GM18951 (cell line): ENCODE results near the gene SV2B.

Source experiments
- POLR2A ChIP-seq: IDR thresholded peaks from 4 replicates; pipeline ENCODE4 v1.6.1; 2011; ENCODE audit warnings: mild to moderate bottlenecking; ENCODE audit not compliant: insufficient read length, insufficient read depth; ENCODE audit errors: extremely low read depth
- in situ Hi-C: fragments of 300-500 bp; cut with MboI; formaldehyde crosslinking; loops from one replicate; pipeline ENCODE4 v1.12.0; 2022; ENCODE audit warnings: low sequenced_read_pairs, mixed read lengths, inconsistent platforms; ENCODE audit not compliant: unreplicated experiment

The SV2B gene

DNA sequence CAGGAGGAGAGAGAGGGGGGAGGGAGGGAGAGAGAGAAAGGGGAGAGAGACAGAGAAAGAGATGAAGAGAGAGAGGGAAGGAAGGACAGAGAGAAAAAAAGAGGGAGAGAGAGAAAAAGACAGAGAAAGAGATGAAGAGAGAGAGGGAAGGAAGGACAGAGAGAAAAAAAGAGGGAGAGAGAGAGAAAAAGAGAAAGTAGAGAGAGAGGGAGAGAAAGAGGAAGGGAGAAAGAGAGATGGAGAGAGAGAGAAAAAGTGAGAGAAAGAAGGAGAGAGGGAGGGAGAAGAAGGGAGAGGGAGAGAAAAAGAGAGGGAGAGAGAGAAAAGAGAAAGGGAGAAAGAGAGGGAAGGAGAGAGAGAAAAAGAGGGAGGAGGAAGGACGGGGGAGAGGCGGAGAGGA, 204.2 kb downstream of the SV2B start:
- no peak for TF ChIP-seq POLR2A
- in situ Hi-C loops = loop anchor here (10.0 to 25.0 kb wide), 2 partner anchors 383 to 781 kb away; no protein-coding TSS in a partner anchor

DNA sequence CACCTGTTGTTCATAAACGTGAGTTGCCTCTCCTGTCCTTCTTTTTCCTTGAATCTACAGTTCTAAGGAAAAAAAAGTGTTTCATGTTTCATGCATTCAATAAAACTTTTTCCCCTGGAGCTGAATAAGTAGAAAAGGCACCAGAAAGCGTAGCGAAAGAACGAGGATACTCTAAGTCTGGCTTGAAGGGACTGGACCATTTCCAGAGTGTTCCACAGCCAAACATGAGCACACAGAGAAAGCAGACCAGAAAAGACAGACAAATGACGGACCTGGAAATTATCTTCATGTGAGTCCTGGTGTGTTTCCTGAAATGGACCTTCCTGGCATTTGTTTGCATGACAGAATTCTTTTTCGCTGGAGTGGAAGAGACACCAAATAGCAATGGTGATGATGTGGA, 204.7 kb downstream of the SV2B start:
- TF ChIP-seq POLR2A = no peak
- in situ Hi-C loops = loop anchor here (10.0 to 25.0 kb wide), 2 partner anchors 383 to 780 kb away; no protein-coding TSS in a partner anchor

DNA sequence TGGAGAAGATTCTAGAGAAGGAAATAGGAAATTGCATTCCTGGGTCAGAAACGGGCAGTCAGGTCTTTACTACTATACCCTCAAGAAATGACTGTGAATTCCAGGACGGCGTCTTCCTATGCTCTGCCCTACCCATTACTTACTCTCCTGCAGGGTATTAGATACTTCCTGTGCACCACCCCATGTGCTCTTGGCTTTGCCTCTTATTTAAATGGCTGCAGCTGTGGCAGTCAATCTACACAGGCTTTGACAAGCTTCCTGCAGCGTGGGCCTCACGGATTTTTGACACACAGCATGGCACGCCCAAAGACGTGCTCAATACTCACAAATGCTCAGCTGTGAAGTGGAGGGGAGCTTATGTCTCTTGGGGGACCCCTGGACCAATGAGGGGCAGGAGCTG, 206.1 kb downstream of the SV2B start:
- no peak for TF ChIP-seq POLR2A
- in situ Hi-C loops = loop anchor here (10.0 to 25.0 kb wide), 2 partner anchors 381 to 779 kb away; no protein-coding TSS in a partner anchor

DNA sequence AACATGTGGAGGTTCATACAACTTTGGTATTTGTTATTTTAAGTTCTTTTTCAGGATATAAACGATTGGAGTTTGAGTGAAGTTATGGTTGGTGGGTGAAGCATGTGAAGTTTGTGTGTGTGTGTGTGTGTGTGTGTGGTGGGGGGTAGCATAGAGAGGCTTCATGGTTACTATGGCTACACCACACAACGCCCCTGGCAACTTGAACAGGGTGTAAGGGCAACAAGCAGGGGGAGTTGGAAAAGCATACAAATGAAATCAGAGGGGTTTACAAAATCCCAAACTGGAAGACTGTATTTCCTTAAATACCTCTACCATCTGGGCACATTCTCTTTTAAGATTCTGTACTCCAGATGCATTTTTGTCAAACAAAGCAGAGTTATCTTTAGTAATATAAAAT, 207.5 kb downstream of the SV2B start:
- in situ Hi-C loops = loop anchor here (10.0 to 25.0 kb wide), 2 partner anchors 380 to 777 kb away; no protein-coding TSS in a partner anchor
- TF ChIP-seq POLR2A = no peak

DNA sequence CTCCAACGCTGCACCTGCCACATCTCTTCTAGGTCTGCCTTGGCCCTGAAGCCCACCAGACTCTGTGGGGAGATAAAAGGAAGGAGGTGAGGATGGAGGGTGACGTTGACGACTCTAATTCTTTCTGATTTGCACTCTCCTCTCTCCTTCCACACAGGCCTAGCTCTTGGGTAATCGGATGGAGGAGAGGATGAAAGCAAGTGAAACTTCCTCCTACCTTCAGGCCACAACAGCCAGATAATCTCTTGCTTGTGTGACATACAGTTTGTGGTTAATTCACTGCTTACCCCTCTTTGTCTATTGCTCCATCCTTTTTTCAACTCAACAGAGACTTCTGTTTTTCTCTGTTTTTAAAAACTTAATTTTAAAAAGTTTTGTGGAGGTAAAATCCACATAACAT, 208.1 kb downstream of the SV2B start:
- no peak for TF ChIP-seq POLR2A
- in situ Hi-C loops = loop anchor here (10.0 to 25.0 kb wide), 2 partner anchors 379 to 777 kb away; no protein-coding TSS in a partner anchor

DNA sequence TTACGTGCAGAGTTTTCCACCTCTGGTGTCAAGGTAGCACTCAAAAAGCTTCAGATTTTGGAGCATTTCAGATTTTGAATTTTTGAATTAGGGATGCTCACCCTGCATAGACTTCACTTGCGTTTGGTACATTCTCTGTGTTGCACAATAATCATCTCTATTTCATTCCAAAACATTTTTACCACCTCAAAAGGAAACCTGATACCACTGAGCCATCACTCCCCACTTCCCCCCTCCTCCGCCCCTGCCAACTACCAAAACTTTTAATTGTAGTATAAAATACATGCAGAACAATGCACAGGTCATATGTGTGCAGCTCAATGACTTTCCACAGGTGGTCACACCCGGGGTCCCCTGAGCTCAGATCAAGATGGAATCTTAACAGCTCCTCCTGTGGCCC, 208.8 kb downstream of the SV2B start:
- in situ Hi-C loops = loop anchor here (10.0 to 25.0 kb wide), 2 partner anchors 378 to 776 kb away; no protein-coding TSS in a partner anchor
- no peak for TF ChIP-seq POLR2A

DNA sequence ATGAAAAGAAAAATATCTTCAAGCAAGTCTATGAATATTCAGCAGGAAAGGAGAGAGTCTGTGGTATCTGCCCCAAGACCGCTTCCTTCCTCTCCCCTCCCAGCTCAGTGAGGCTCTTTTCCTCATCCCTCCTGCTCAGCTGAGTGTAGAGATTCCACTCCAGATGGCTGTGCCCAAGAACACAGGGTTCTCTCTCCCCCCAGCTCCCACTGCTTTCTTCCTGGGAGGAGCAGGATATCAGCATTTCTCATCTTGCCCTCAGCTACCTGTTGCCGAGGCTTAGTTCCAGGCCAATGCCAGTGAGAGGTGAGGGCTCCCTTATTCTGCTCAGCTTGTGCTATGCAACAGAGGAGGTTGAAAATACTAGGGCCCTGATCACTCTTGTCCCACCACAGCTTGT, 211.9 kb downstream of the SV2B start:
- no peak for TF ChIP-seq POLR2A
- in situ Hi-C loops = loop anchor here (25.0 kb wide), 1 partner anchor 375 kb away; no protein-coding TSS in a partner anchor

DNA sequence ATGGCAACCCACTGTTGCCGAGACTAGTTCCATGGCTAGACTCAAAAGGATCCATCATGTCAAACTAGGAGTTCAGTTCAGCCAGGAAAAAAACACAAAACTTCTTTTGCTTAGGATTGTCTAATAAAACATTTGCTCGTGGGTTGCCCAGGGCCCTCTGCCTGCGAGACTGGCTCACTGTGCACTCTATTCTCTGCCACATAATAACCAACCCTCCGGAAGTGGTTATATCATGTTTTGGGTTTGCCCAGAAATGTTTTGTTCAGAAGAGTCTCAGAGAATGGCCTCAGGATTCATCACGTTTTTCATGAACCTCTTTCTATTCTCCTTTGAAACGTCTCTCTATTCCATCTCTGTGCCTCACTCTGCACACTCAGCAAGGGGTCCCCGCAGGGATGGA, 216.1 kb downstream of the SV2B start:
- in situ Hi-C loops = loop anchor here (25.0 kb wide), 1 partner anchor 371 kb away; no protein-coding TSS in a partner anchor
- TF ChIP-seq POLR2A = no peak

DNA sequence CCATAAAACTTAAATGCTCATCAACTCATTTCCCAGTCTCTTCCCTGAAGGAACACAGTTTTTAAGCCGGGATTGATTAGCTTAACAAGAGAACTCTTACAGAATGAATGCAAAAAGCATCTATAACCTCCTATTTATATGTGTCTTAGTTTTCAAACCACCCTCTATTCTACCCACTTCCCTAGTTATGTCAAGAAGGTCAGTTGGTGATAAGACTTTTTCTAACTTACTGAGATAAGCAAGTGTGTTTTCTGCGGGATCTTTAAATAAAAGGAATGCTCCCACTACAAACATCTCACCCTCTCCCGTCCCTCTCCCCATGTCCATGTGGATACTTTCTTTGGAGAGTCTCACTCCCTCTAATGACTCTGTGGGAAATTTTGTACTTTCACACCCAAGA, 218.5 kb downstream of the SV2B start:
- in situ Hi-C loops = loop anchor here (25.0 kb wide), 1 partner anchor 369 kb away; no protein-coding TSS in a partner anchor
- TF ChIP-seq POLR2A = no peak

DNA sequence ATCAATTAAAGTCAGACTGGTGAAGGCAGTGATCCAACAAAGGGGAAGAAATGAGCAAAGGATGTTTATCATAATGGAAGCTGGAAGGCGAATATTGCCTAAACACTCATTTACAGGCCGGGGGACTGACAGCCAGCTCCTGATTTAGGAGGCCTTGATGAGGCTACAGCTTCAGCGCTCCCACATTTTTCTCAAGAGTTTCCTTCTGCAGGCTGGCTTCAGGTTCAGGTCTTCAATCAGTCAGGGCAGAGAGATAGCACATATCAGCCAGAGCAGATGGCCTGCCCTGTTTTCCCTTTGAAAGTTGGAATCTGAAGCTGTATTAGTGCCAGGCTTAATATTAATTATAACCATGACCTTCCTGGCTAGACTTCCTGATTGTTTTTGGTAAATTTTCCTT, 218.9 kb downstream of the SV2B start:
- TF ChIP-seq POLR2A = no peak
- in situ Hi-C loops = loop anchor here (25.0 kb wide), 1 partner anchor 368 kb away; no protein-coding TSS in a partner anchor

DNA sequence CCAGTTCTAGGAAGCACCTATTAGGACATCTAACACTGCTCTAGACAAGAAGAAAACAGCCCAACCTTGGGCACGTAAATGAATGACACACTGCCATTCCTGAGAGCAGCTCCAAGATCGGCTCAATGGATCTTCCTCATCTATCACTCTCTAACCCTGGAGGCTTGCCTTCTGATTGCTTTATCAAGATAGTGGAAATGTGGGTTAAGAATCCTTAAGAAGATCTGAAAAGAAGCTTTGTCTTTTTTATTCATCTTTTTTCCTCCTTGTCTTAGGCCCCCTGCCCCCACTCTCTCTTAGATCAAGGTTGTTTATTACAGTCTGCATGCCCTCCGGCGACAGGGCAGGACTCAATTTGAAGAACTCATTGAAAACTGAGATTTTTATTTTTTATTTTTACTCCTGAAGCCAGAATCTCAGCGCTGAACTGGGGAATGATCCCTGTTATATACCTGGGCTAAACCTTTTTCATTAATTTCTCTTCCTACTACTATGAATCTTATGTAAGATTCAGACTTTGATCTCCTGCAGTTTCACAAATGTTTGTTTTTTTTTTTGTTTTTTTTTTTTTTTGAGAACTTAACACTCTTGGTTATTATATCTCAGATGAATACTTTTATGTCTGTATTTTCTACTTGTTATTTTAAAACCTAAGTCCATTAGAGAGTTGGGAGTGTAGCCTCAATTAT, 219.5 kb downstream of the SV2B start:
- in situ Hi-C loops = loop anchor here (25.0 kb wide), 1 partner anchor 368 kb away; no protein-coding TSS in a partner anchor
- no peak for TF ChIP-seq POLR2A

DNA sequence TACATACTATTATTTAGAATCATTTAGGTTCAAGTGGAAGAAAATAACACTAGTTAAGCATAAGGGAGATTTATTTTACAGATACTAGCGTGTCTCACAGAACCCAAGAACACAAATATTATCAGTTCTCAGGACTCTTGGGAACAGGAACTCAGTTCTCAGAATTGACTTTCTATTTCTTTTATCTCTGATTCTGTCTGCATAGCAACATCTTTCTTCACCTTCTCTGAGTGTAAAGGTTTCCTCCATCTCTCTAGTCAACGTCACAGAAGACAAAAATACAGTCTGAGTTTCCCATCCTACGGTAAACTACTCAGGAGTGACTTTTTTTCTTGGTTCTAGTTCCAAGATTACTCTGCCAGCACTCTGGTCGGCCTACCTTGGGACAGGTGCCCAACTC, 220.0 kb downstream of the SV2B start:
- no peak for TF ChIP-seq POLR2A
- in situ Hi-C loops = loop anchor here (25.0 kb wide), 1 partner anchor 367 kb away; no protein-coding TSS in a partner anchor

DNA sequence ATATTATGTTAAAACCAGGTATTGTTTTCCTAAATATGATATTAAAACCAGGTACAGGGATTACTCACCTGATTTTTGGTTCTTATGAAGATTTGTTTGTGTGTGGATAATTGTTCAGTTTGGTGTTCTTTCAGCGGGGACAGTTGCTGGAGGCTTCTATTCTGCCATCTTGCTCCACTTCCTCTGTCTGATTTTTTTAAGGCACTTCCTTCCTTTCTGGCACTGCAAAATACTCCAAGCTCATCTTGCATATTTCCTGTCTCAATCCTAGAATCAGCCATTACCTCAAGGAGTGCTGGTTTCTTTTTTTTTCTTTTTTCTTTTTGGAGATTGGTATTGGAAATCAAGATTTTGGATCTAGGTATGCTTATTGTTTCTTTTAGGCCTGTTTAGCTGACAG, 229.9 kb downstream of the SV2B start:
- in situ Hi-C loops = no loop called here
- TF ChIP-seq POLR2A = no peak

DNA sequence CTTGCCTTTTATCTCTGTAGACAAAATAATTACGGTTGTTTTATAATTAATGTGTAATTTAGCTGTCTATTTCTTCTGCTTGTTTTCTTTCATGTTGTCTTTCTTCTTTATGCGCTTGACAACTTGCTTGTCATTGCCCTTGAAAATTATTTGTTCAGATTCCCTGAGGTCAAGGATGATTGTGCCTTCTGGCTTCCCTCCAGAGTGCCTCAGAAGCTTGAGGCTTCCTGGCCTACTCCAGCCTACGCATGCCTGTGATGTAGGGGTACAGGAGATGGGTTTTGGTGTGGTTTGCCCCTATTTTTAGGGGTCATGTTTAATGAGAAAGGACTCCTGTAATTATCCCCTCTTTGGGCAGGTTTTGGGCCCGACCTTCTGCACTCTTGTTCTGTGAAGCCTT, 231.5 kb downstream of the SV2B start:
- TF ChIP-seq POLR2A = no peak
- in situ Hi-C loops = no loop called here
